NCI-H1417 treated with DMSO at 0.1 percent for 48 hours (cell line): ENCODE measurements around the gene REEP5.

Experiments
- DNase-seq: peaks from one replicate; lab custom pipeline; 2025; lab: John Stamatoyannopoulos, UW

The REEP5 gene

DNA sequence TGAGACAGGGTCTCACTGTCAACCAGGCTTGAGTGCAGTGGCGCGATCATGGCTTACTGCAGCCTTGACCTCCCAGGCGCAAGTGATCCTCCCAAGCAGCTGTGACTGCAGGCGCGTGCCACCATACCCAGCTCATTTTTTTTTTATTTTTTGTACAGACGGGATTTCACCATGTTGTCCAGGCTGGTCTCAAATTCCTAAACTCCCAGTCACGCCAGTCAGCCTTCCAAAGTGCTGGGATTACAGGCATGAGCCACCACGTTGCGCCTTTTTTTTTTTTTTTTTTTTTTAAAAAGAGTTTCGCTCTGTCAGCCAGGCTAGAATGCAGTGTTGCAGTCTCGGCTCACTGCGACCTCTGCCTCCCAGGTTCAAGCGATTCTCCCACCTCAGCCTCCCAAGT, 88.1 kb downstream of the REEP5 start:
- no peak for DNase-seq

DNA sequence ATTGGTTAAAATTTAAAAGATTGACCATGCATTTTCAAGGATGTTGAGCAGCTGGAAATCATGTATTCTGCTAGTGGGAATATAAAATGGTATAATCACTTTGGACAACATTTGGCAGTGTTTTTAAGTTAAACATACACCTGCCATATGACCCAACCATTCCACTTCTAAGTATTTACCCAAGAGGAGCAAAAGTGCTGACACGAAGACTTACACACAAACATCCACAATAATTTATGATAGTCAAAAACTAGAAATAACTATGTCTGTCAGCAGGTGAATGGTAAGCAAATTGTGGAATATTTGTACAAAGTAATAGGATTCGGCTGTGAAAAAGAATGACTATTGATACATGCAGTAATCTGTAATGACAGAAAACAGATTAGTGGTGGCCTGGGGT, 91.6 kb downstream of the REEP5 start:
- no peak for DNase-seq
